BE2C (cell line): ENCODE results near the gene SCN7A.
A peak's percentile ranks its signal among the peaks of the same experiment; 100 is the strongest.

Source experiments
- DNase-seq: peaks from one replicate; pipeline ENCODE4 v3.0.0-alpha.2; 2020
- H3K27me3 ChIP-seq: fragments of 250-450 bp; sonication (Bioruptor Pico); 2 replicates; pipeline ENCODE4 v1.5.1; 2020; ENCODE audit warnings: mild to moderate bottlenecking
- H3K36me3 ChIP-seq: fragments of 250-450 bp; sonication (Bioruptor Pico); 2 replicates; pipeline ENCODE4 v1.5.1; 2020; ENCODE audit warnings: mild to moderate bottlenecking
- H3K4me1 ChIP-seq: fragments of 250-450 bp; sonication (Bioruptor Pico); 2 replicates; pipeline ENCODE4 v1.5.1; 2020
- H3K4me3 ChIP-seq: 2 replicates; pipeline ENCODE4 v1.5.1; 2011; ENCODE audit warnings: low read depth, low read length
- H3K9me3 ChIP-seq: fragments of 250-450 bp; sonication (Bioruptor Pico); 2 replicates; pipeline ENCODE4 v1.5.1; 2020
- CTCF ChIP-seq: IDR thresholded peaks from 2 replicates; pipeline ENCODE4 v1.5.1; 2012; ENCODE audit warnings: mild to moderate bottlenecking, low read depth, low read length

The SCN7A gene

GRCh38 chr2:166382448-166382847, 111.6 kb downstream of the SCN7A start:
- H3K4me1 ChIP-seq, result no peaks in the 10 kb centered on the region
- no peak overlapping the region for H3K4me3 ChIP-seq
- H3K9me3 ChIP-seq, result no peaks in the 10 kb centered on the region
- no peaks in the 10 kb centered on the region for H3K36me3 ChIP-seq
- no peak for TF ChIP-seq CTCF
- no peak for DNase-seq
- H3K27me3 ChIP-seq, result no peaks in the 10 kb centered on the region

- Histone ChIP-seq H3K27me3 (no peaks in the 10 kb centered on the region), H3K4me1 (no peaks in the 10 kb centered on the region), H3K4me3 (no peak overlapping the region), H3K36me3 (no peaks in the 10 kb centered on the region), H3K9me3 (no peaks in the 10 kb centered on the region)
- no peak for TF ChIP-seq CTCF
- DNase-seq, result no peak
Measured at GRCh38 chr2:166380615-166381014, 113.4 kb downstream of the SCN7A start.

GRCh38 chr2:166376873-166377272, 117.2 kb downstream of the SCN7A start:
- TF ChIP-seq CTCF, result no peak
- no peak for DNase-seq

GRCh38 chr2:166376488-166376828, 117.6 kb downstream of the SCN7A start:
- no peaks in the 10 kb centered on the region for H3K27me3 ChIP-seq
- H3K4me3 ChIP-seq, result peak overlapping the region; percentile 80
- no peaks in the 10 kb centered on the region for H3K9me3 ChIP-seq
- no peak for TF ChIP-seq CTCF
- no peaks in the 10 kb centered on the region for H3K36me3 ChIP-seq
- DNase-seq, result no peak
- H3K4me1 ChIP-seq, result no peaks in the 10 kb centered on the region

More at GRCh38 chr2:166376873-166377272, 117.2 kb downstream of the SCN7A start:
- no peaks in the 10 kb centered on the region for H3K27me3 ChIP-seq
- no peaks in the 10 kb centered on the region for H3K4me1 ChIP-seq
- H3K4me3 ChIP-seq, result peak overlapping the region; percentile 80
- no peaks in the 10 kb centered on the region for H3K9me3 ChIP-seq
- no peaks in the 10 kb centered on the region for H3K36me3 ChIP-seq

- Histone ChIP-seq H3K9me3 (no peaks in the 10 kb centered on the region), H3K27me3 (no peaks in the 10 kb centered on the region), H3K36me3 (no peaks in the 10 kb centered on the region), H3K4me3 (peak within 1 kb of the TSS; percentile 80), H3K4me1 (no peaks in the 10 kb centered on the region)
- DNase-seq, result peak; percentile 93
- TF ChIP-seq CTCF, result peak; percentile 19; the same call in 1 of the 2 replicates
Measured at GRCh38 chr2:166375736-166376487, 118.1 kb downstream of the SCN7A start, which contains the start of gene SCN9A. SCN9A (minus strand) TSS chr2:166375944; CDS start chr2:166311756, 64,188 bp downstream.

- Histone ChIP-seq H3K36me3 (no peaks in the 10 kb centered on the region), H3K27me3 (no peaks in the 10 kb centered on the region)
- no peak for DNase-seq
Measured at GRCh38 chr2:166375195-166375735, 118.8 kb downstream of the SCN7A start.

More at GRCh38 chr2:166375195-166375735, 118.8 kb downstream of the SCN7A start:
- no peak for TF ChIP-seq CTCF
- Histone ChIP-seq H3K9me3 (no peaks in the 10 kb centered on the region), H3K4me1 (no peaks in the 10 kb centered on the region), H3K4me3 (peak overlapping the region; percentile 80)
